Neural progenitor cell (in vitro differentiated cells): ENCODE measurements around the gene CD300LF. TPM values are rescaled to one million over a fixed set of nuclear protein-coding genes. Genes with fewer than 3 reads are reported as not detected.

Experiments
- DNase-seq: peaks from one replicate; pipeline ENCODE4 v3.0.0-alpha.2; 2016; ENCODE audit warnings: low spot score
- H2AFZ ChIP-seq: fragments of 200-600 bp; sonication (generic); replicated peaks from 2 replicates; pipeline ENCODE4 v1.6.1; 2016; ENCODE audit warnings: antibody characterized with exemption
- H3F3A ChIP-seq: fragments of 200-600 bp; sonication (generic); 2 replicates; pipeline ENCODE4 v1.6.1; 2016; ENCODE audit warnings: antibody characterized with exemption, low read depth
- H3K27ac ChIP-seq: fragments of 200-600 bp; sonication (generic); 2 replicates; pipeline ENCODE4 v1.5.1; 2016; ENCODE audit warnings: mild to moderate bottlenecking
- H3K27me3 ChIP-seq: fragments of 200-600 bp; sonication (generic); 2 replicates; pipeline ENCODE4 v1.6.1; 2016; ENCODE audit warnings: mild to moderate bottlenecking, moderate library complexity
- H3K36me3 ChIP-seq: fragments of 200-600 bp; sonication (generic); 2 replicates; pipeline ENCODE4 v1.5.1; 2016
- H3K4me1 ChIP-seq: fragments of 200-600 bp; sonication (generic); 2 replicates; pipeline ENCODE4 v1.6.1; 2016; ENCODE audit warnings: mixed run types
- H3K4me2 ChIP-seq: fragments of 200-600 bp; sonication (generic); 2 replicates; pipeline ENCODE4 v1.6.1; 2016
- H3K4me3 ChIP-seq: fragments of 200-600 bp; sonication (generic); 2 replicates; pipeline ENCODE4 v1.5.1; 2016
- H3K79me2 ChIP-seq: fragments of 200-600 bp; sonication (generic); 2 replicates; pipeline ENCODE4 v1.6.1; 2016; ENCODE audit warnings: low read depth
- H3K9ac ChIP-seq: fragments of 200-600 bp; sonication (generic); 2 replicates; pipeline ENCODE4 v1.6.1; 2016
- H3K9me3 ChIP-seq: fragments of 200-600 bp; sonication (generic); 2 replicates; pipeline ENCODE4 v1.5.1; 2016; ENCODE audit warnings: low read depth
- H4K20me1 ChIP-seq: fragments of 200-600 bp; sonication (generic); 2 replicates; pipeline ENCODE4 v1.6.1; 2016; ENCODE audit warnings: low read depth
- H3K27ac Mint-ChIP-seq: 3 replicates; pipeline ENCODE4 v1.8.0; 2021; ENCODE audit warnings: mixed read lengths
- H3K27me3 Mint-ChIP-seq: 2 replicates; pipeline ENCODE4 v1.8.0; 2022; ENCODE audit warnings: low read depth, mild to moderate bottlenecking, inconsistent platforms, moderate library complexity, mixed read lengths; ENCODE audit not compliant: insufficient read depth
- H3K36me3 Mint-ChIP-seq: 3 replicates; pipeline ENCODE4 v1.8.0; 2021; ENCODE audit warnings: mixed read lengths
- H3K4me1 Mint-ChIP-seq: 3 replicates; pipeline ENCODE4 v1.8.0; 2021; ENCODE audit warnings: mixed read lengths
- H3K4me3 Mint-ChIP-seq: 3 replicates; pipeline ENCODE4 v1.8.0; 2021; ENCODE audit warnings: mild to moderate bottlenecking, moderate library complexity, mixed read lengths
- H3K9me3 Mint-ChIP-seq: 3 replicates; pipeline ENCODE4 v1.8.0; 2020; ENCODE audit warnings: mixed read lengths
- CTCF ChIP-seq: fragments of 200-600 bp; sonication (generic); IDR thresholded peaks from 2 replicates; pipeline ENCODE4 v1.5.1; 2017; ENCODE audit warnings: antibody characterized with exemption, mild to moderate bottlenecking
- EZH2 ChIP-seq: fragments of 200-600 bp; sonication (generic); IDR thresholded peaks from 2 replicates; pipeline ENCODE4 v1.6.1; 2017; ENCODE audit warnings: antibody characterized with exemption, mild to moderate bottlenecking, moderate library complexity
- EZH2phosphoT487 ChIP-seq: fragments of 200-600 bp; sonication (generic); IDR thresholded peaks from 2 replicates; pipeline ENCODE4 v1.6.1; 2017; ENCODE audit warnings: antibody characterized with exemption
- total RNA-seq: library from RNA; depleted of rRNA; stranded (reverse); fragments of >200 nt; gene quantifications from 2 replicates; pipeline ENCODE4 v1.2.3, GENCODE V29; 2015; ENCODE audit warnings: low replicate concordance

Gene CD300LF
- total RNA-seq, 1 donor from 2014 or later = not detected

DNA sequence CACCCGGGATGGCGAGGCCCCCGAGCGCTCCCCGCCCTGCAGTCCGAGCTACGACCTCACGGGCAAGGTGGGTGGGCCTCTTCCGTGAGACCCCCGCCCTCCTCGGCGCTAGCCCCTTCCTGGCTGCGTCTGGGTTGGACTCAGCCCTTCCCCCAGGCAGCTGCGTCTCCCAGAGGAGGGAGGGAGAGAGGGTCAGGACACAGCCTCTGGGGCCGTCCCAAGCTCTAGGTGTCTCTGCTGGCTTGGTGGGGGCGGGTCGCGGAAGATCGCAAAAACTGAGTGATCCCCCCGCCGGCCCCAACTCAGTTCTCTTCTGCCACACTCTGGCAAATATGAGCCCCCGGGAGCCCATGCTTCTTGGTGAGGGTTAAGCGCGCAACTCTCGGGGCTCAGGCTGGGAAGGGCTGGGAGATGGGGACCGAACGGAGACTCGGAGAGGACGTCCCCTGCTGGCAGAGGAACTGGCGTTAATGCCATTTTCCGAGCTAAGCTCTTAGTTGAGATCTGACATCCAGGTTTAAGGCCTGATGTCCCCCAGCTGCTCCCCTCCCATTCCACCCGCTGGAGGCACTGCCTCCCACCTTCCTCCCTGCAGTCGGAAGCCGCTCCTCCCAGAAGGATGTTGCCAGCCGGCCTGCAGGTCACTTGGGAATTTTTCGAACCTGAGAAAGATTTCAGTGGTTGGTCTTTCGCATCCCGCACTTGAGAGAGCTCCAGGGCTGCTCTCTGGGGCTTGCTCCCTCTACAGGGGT, 24.8 kb upstream of the CD300LF start:
- Mint-ChIP-seq H3K27me3 (peaks cover 43% of the 10 kb centered on the region), H3K4me1 (peaks cover 9% of the 10 kb centered on the region), H3K36me3 (no peaks in the 10 kb centered on the region), H3K4me3 (peak overlapping the region; percentile 69), H3K27ac (no peak overlapping the region), H3K9me3 (peaks cover 2% of the 10 kb centered on the region)
- peak; percentile 87 for DNase-seq
- Histone ChIP-seq H2AFZ (peak overlapping the region; percentile 76), H4K20me1 (no peaks in the 10 kb centered on the region), H3K27me3 (peaks cover 53% of the 10 kb centered on the region), H3F3A (peaks cover 29% of the 10 kb centered on the region), H3K9ac (no peak overlapping the region), H3K36me3 (no peaks in the 10 kb centered on the region), H3K79me2 (no peaks in the 10 kb centered on the region), H3K4me3 (peak overlapping the region; percentile 50), H3K4me2 (peak overlapping the region; percentile 70), H3K27ac (no peak overlapping the region), H3K4me1 (peaks cover 7% of the 10 kb centered on the region), H3K9me3 (no peaks in the 10 kb centered on the region)
- no peak for TF ChIP-seq EZH2
- TF ChIP-seq CTCF = peak; percentile 66

DNA sequence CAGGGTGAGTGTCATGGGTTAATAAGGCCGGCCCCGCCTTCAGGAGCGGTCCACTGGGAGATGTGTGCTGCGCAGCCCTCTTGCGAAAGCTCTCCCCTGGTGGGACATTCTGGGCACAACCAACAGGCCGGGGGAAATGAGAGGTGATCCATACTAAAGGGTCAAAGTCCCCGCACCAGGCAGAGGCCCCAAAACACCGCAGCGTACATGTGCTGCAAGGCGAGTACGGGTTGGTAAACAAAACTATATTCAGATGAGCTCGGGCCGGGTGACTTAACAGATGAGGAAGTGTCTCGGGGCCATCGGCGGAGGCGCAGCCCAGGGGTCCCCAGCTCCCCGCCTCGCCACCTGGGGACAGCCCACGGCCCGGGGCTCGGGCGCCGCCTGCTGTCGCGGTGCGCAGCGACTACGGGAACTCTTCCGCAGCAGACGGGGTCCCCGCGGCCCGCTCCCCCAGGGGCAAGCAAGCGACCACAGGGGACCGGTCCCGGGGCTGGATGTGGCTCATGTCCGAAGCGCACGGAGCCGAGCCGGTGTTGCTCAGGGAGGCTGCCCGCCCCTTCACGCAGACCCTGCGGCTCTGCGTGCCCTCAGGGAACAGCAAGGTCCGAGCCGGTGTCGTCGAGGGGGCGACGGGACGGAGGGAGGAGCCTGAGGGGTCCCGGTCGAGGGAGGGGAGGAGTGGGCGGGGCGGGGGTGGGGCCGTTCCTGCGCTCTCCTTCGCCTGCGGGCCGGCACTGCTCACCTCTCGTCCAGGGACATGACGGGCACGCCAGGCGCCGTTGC, 24.0 kb upstream of the CD300LF start, which contains the start of gene RAB37:
Gene RAB37 (plus strand): TSS at position 744 of the 786 bp plus-strand sequence. CDS start 17 bp downstream, at position 761.
- Histone ChIP-seq H3K4me1 (peaks cover 7% of the 10 kb centered on the region), H2AFZ (peak within 1 kb of the TSS; percentile 76), H3K36me3 (no peaks in the 10 kb centered on the region), H3F3A (peaks cover 29% of the 10 kb centered on the region), H3K27me3 (peaks cover 53% of the 10 kb centered on the region), H3K4me3 (peak within 1 kb of the TSS; percentile 50), H3K27ac (no peak within 1 kb of the TSS), H3K9ac (no peak within 1 kb of the TSS), H3K9me3 (no peaks in the 10 kb centered on the region), H3K4me2 (peak within 1 kb of the TSS; percentile 70), H3K79me2 (no peaks in the 10 kb centered on the region), H4K20me1 (no peaks in the 10 kb centered on the region)
- peaks cover 9% of the 10 kb centered on the region for H3K4me1 Mint-ChIP-seq
- peak; percentile 54 for TF ChIP-seq CTCF
- peak; percentile 65 for TF ChIP-seq EZH2
- TF ChIP-seq EZH2phosphoT487 = peak; percentile 0
- peaks cover 2% of the 10 kb centered on the region for H3K9me3 Mint-ChIP-seq
- H3K36me3 Mint-ChIP-seq = no peaks in the 10 kb centered on the region
- H3K27me3 Mint-ChIP-seq = peaks cover 43% of the 10 kb centered on the region
- peak within 1 kb of the TSS; percentile 75 for H3K4me3 Mint-ChIP-seq
- no peak within 1 kb of the TSS for H3K27ac Mint-ChIP-seq
- DNase-seq = peak; percentile 74

GRCh38 chr17:74734256-74734655, 21.5 kb upstream of the CD300LF start:
- Histone ChIP-seq H3K4me1 (peaks cover 7% of the 10 kb centered on the region), H3K27me3 (peaks cover 53% of the 10 kb centered on the region), H3K9me3 (no peaks in the 10 kb centered on the region), H3K36me3 (no peaks in the 10 kb centered on the region), H3K4me3 (no peak overlapping the region), H3K4me2 (no peak overlapping the region), H3K9ac (no peak overlapping the region), H3K27ac (no peak overlapping the region), H2AFZ (no peak overlapping the region), H3K79me2 (no peaks in the 10 kb centered on the region), H3F3A (peaks cover 29% of the 10 kb centered on the region), H4K20me1 (no peaks in the 10 kb centered on the region)
- Mint-ChIP-seq H3K27me3 (peaks cover 33% of the 10 kb centered on the region), H3K4me3 (no peak overlapping the region), H3K27ac (no peak overlapping the region), H3K36me3 (no peaks in the 10 kb centered on the region), H3K9me3 (peaks cover 2% of the 10 kb centered on the region), H3K4me1 (peaks cover 9% of the 10 kb centered on the region)
- no peak for DNase-seq
- TF ChIP-seq EZH2 = no peak
- no peak for TF ChIP-seq CTCF
- TF ChIP-seq EZH2phosphoT487 = no peak
